ENCODE results near the gene EFHC2. TPM values are rescaled to one million over a fixed set of nuclear protein-coding genes. Genes with fewer than 3 reads are reported as not detected.
A peak's percentile ranks its signal among the peaks of the same experiment; 100 is the strongest.

The EFHC2 gene
- total and polyA plus RNA-seq, 9 donors, result 0.12 to 0.60 (median 0.27) TPM; not detected in 1

DNA sequence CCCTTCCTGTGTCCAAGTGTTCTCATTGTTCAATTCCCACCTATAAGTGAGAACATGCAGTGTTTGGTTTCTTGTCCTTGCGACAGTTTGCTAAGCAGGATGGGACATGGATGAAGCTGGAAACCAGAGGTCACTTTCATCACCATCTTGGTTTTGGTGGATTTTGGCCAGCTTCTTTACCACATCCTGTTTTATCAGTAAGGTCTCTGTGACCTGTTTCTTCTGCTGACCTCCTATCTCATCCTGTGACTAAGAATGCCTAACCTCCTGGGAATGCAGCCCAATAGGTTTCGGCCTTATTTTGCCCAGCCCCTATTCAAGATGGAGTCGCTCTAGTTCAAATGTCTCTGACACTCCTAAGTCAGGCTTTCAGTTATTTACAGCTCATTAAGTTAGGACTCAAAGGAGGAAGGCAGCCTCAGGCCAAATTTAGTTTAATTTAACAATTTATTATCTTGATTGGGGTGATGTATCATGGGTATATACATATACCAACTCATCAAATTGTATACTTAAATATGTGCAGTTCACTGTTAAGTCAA lies 200.3 kb downstream of the EFHC2 start:
- no peak for DNase-seq
- WGBS (ENCODE audit: insufficient coverage), result 86% methylated on average over 1 of the region's 3 CpGs
- H3K9me3 ChIP-seq (replicated peaks; ENCODE audit: control insufficient read depth, low read depth, low read length), result no peaks in the 10 kb centered on the region
- peaks cover 3% of the 10 kb centered on the region for H3K27me3 ChIP-seq (ENCODE audit: control insufficient read depth, insufficient read depth, low read length)
- no peaks in the 10 kb centered on the region for H3K36me3 ChIP-seq (ENCODE audit: control insufficient read depth, insufficient read depth, low read length)
- no peak overlapping the region for H3K27ac ChIP-seq (ENCODE audit: low read length)
- no peak overlapping the region for H3K4me3 ChIP-seq (ENCODE audit: low read length)
- H3K4me1 ChIP-seq (ENCODE audit: control insufficient read depth, insufficient read depth, low read length), result no peaks in the 10 kb centered on the region

DNA sequence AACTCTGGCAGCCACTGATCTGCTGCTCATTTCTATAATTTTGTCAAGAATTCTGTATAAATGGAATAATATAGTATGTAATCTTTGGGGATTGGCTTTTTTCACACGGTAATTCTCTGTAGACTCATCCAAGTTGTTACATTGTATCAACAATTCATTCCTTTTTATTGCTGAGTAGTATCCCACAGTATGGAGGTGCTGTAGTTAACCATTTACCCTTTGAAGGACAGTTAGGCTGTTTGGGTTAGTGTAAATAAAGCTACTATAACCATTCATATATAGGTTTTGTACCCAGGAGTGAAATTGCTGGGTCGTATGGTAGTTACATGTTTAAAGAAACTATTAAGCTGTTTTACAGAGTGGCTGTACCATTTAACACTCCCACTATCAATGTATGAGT lies 213.3 kb downstream of the EFHC2 start:
- no peak for DNase-seq
- WGBS (ENCODE audit: insufficient coverage), result no CpG with 5 or more reads among the region's 2 CpGs

DNA sequence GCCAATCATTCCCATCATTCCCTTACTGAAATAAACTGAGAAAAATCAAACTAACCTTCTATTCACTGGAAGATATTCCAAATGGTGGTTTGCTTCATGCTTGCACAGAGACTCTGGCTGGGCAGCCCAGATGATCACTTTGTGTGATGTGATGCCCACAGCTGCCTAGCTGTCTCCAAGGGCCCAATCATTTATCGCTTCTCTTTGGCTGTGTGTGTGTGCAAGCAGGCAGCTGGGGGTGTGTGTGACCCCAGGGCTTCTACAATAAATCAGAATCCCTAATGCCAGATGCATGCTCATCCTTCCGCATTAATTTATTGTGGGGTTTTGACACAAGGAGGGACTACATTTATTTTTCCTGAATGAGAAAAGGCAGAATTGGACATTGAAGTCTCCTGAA lies 230.1 kb downstream of the EFHC2 start:
- H3K27me3 ChIP-seq (ENCODE audit: control insufficient read depth, insufficient read depth, low read length), result peaks cover 27% of the 10 kb centered on the region
- H3K36me3 ChIP-seq (ENCODE audit: control insufficient read depth, insufficient read depth, low read length), result no peaks in the 10 kb centered on the region
- no peak overlapping the region for H3K27ac ChIP-seq (ENCODE audit: low read length)
- no peak overlapping the region for H3K4me3 ChIP-seq (ENCODE audit: low read length)
- no peaks in the 10 kb centered on the region for H3K4me1 ChIP-seq (ENCODE audit: control insufficient read depth, insufficient read depth, low read length)
- no peak for DNase-seq
- WGBS (ENCODE audit: insufficient coverage), result no CpG with 5 or more reads among the region's 2 CpGs
- H3K9me3 ChIP-seq (replicated peaks; ENCODE audit: control insufficient read depth, low read depth, low read length), result no peaks in the 10 kb centered on the region

More for the DNA sequence above, 213.3 kb downstream of the EFHC2 start:
- Histone ChIP-seq H3K27me3 (ENCODE audit: control insufficient read depth, insufficient read depth, low read length) (no peaks in the 10 kb centered on the region), H3K4me3 (ENCODE audit: low read length) (no peak overlapping the region), H3K4me1 (ENCODE audit: control insufficient read depth, insufficient read depth, low read length) (no peaks in the 10 kb centered on the region), H3K27ac (ENCODE audit: low read length) (no peak overlapping the region), H3K9me3 (replicated peaks; ENCODE audit: control insufficient read depth, low read depth, low read length) (no peaks in the 10 kb centered on the region), H3K36me3 (ENCODE audit: control insufficient read depth, insufficient read depth, low read length) (no peaks in the 10 kb centered on the region)

DNA sequence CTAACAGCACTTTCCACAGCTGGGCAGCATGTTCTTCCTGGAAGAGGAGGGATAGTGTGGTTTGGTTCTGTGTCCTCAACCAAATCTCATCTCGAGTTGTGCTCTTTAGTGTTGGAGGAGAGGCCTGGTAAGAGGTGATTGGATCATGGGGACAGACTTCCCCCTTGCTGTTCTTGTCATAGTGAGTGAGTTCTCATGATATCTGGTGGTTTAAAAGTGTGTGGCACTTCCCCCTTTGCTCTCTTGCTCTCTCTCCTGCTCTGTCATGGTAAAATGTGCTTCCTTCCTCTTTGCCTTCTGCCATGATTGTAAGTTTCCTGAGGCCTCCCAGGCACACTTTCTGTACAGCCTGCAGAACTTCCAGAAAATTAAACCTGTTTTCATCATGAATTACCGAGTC lies 236.6 kb downstream of the EFHC2 start:
- WGBS (ENCODE audit: insufficient coverage), result 50% methylated on average over 1 of the region's 2 CpGs
- no peak overlapping the region for H3K4me3 ChIP-seq (ENCODE audit: low read length)
- no peak for DNase-seq
- H3K9me3 ChIP-seq (replicated peaks; ENCODE audit: control insufficient read depth, low read depth, low read length), result no peaks in the 10 kb centered on the region
- no peaks in the 10 kb centered on the region for H3K36me3 ChIP-seq (ENCODE audit: control insufficient read depth, insufficient read depth, low read length)
- H3K4me1 ChIP-seq (ENCODE audit: control insufficient read depth, insufficient read depth, low read length), result no peaks in the 10 kb centered on the region
- no peak overlapping the region for H3K27ac ChIP-seq (ENCODE audit: low read length)
- H3K27me3 ChIP-seq (ENCODE audit: control insufficient read depth, insufficient read depth, low read length), result peaks cover 27% of the 10 kb centered on the region

DNA sequence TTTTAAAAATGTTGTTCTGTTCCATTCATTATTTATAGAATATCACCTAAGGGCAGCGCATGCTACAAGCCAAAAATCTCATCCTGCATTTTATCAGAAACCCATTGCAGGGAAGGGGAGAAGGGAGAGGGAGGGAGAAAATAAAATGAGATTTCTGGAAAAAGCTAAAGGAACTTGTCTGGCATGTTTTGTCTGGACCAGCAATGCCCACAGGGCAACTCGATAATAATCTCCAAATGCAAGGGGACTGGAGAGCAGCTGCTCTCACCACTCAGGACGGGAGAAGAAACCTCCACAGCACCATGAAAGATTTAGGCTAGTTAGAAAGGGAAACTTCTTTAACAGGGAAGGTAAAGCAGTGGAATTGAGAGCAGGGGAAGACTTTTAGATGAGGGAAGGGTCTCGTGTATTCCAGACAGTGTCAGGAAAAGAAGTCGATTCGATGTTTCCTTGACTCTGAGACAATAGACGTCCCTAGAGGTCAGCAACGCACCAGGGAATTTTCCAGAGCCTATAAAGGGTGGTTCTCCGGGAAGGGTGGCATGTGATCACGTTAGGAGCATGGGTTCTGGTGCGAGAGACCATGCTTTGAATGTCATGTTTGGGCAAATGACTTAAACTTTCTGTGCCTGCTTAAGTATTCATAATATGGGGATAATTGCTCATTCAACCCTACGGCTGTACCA lies 238.1 kb downstream of the EFHC2 start:
- no peaks in the 10 kb centered on the region for H3K9me3 ChIP-seq (replicated peaks; ENCODE audit: control insufficient read depth, low read depth, low read length)
- H3K27ac ChIP-seq (ENCODE audit: low read length), result no peak overlapping the region
- H3K4me3 ChIP-seq (ENCODE audit: low read length), result no peak overlapping the region
- H3K4me1 ChIP-seq (ENCODE audit: control insufficient read depth, insufficient read depth, low read length), result no peaks in the 10 kb centered on the region
- no peaks in the 10 kb centered on the region for H3K36me3 ChIP-seq (ENCODE audit: control insufficient read depth, insufficient read depth, low read length)
- peaks cover 32% of the 10 kb centered on the region for H3K27me3 ChIP-seq (ENCODE audit: control insufficient read depth, insufficient read depth, low read length)
- WGBS (ENCODE audit: insufficient coverage), result 59% methylated on average over 8 of the region's 12 CpGs
- no peak for DNase-seq

DNA sequence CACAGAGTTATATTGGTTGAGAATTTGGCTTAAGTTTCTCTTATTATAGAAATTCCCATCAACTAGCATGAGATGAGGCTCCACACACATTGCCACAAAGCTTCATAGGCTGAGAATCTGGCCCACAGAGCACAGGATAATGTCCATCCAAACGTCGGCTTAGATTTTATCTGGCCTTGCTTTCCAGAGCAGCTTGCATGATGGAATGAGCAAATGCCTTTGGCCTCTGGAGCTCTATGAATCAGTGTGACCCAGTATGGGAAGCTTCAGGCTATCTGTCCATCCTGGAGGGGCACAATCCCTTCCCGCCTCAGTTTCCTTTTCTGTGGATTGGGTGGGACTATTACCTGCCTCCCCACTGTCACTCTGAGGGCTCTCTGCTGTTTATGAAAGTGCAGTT lies 238.8 kb downstream of the EFHC2 start:
- Histone ChIP-seq H3K4me1 (ENCODE audit: control insufficient read depth, insufficient read depth, low read length) (no peaks in the 10 kb centered on the region), H3K27ac (ENCODE audit: low read length) (no peak overlapping the region), H3K9me3 (replicated peaks; ENCODE audit: control insufficient read depth, low read depth, low read length) (no peaks in the 10 kb centered on the region), H3K27me3 (ENCODE audit: control insufficient read depth, insufficient read depth, low read length) (peaks cover 35% of the 10 kb centered on the region), H3K36me3 (ENCODE audit: control insufficient read depth, insufficient read depth, low read length) (no peaks in the 10 kb centered on the region), H3K4me3 (ENCODE audit: low read length) (no peak overlapping the region)
- peak; percentile 7 for DNase-seq
- WGBS (ENCODE audit: insufficient coverage), result 42% methylated on average over 2 of the region's 3 CpGs

DNA sequence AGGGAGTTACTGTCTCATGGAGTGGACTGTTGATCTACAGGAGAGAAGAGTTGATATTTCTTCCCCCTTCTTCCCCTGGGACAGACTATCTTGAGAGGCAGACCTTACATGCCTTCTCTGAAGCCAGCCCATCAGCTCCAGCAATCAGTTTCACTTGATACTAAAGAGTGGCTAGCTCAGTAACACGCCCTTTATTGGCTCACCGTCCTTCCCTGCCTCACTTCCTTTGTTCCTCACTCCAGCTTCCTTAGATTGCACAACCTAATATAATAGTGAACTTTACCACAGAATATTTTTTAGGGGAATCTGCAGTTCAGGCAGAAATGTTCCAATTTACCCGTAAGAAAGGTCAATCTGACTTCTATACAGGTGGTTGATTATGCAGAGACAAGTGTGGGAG lies 242.2 kb downstream of the EFHC2 start:
- H3K27ac ChIP-seq (ENCODE audit: low read length), result no peak overlapping the region
- H3K27me3 ChIP-seq (ENCODE audit: control insufficient read depth, insufficient read depth, low read length), result peaks cover 38% of the 10 kb centered on the region
- H3K36me3 ChIP-seq (ENCODE audit: control insufficient read depth, insufficient read depth, low read length), result no peaks in the 10 kb centered on the region
- 86% methylated on average over 1 of the region's 3 CpGs for WGBS (ENCODE audit: insufficient coverage)
- DNase-seq, result no peak
- H3K9me3 ChIP-seq (replicated peaks; ENCODE audit: control insufficient read depth, low read depth, low read length), result no peaks in the 10 kb centered on the region
- no peaks in the 10 kb centered on the region for H3K4me1 ChIP-seq (ENCODE audit: control insufficient read depth, insufficient read depth, low read length)
- H3K4me3 ChIP-seq (ENCODE audit: low read length), result no peak overlapping the region

DNA sequence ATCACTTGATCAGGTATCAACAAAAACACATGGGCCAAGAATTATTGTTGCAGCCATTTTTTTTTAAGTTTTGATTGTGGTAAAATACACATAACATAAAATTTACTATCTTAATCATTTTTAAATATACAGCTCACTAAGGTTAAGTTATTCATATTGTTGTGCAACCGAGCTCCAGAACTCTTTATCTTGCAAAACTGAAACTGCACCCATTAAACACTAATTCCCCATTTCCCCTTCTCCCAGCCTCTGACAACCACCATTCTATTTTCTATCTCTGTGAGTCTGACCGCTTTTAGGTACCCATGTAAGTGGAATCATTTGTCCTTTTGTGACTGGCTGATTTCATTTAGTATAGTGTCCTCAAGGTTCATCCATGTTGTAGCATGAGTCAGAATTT lies 244.1 kb downstream of the EFHC2 start:
- no CpG with 5 or more reads among the region's 2 CpGs for whole genome bisulfite sequencing (ENCODE audit: insufficient coverage)

More for the DNA sequence above, 244.1 kb downstream of the EFHC2 start:
- no peak overlapping the region for H3K27ac ChIP-seq (ENCODE audit: low read length)
- H3K9me3 ChIP-seq (replicated peaks; ENCODE audit: control insufficient read depth, low read depth, low read length), result no peaks in the 10 kb centered on the region
- peaks cover 33% of the 10 kb centered on the region for H3K27me3 ChIP-seq (ENCODE audit: control insufficient read depth, insufficient read depth, low read length)
- H3K36me3 ChIP-seq (ENCODE audit: control insufficient read depth, insufficient read depth, low read length), result no peaks in the 10 kb centered on the region
- no peak overlapping the region for H3K4me3 ChIP-seq (ENCODE audit: low read length)
- no peaks in the 10 kb centered on the region for H3K4me1 ChIP-seq (ENCODE audit: control insufficient read depth, insufficient read depth, low read length)
- no peak for DNase-seq

Other genes starting within 250 kb of the EFHC2 start
- 15.0 TPM for gene FUNDC1, start 199.2 kb upstream of the EFHC2 start, total RNA-seq
- gene FUNDC1, start 199.2 kb upstream of the EFHC2 start, polyA plus RNA-seq (ENCODE audit: insufficient read depth in 1 of 8, insufficient read length in 8 of 8, low replicate concordance in 1 of 8), result 10 to 100 TPM; 12.2 to 14.6 (median 12.7) TPM

All from muscle of leg (tissue), 11 donors.